HG03520 (cell line): Measurements from ENCODE around the gene ZNF442.
"Not testable (repeated sequence)": the region's sequence is repeated elsewhere in the genome, so short reads cannot be mapped to it uniquely, and the experiment has no call there.

Experiments
- ATAC-seq: cut with Tn5 transposase; IDR thresholded peaks from one replicate; pipeline ENCODE4 v1.9.1; 2021; ENCODE audit warnings: mild to moderate bottlenecking, moderate library complexity; ENCODE audit not compliant: unreplicated experiment

The ZNF442 gene

DNA sequence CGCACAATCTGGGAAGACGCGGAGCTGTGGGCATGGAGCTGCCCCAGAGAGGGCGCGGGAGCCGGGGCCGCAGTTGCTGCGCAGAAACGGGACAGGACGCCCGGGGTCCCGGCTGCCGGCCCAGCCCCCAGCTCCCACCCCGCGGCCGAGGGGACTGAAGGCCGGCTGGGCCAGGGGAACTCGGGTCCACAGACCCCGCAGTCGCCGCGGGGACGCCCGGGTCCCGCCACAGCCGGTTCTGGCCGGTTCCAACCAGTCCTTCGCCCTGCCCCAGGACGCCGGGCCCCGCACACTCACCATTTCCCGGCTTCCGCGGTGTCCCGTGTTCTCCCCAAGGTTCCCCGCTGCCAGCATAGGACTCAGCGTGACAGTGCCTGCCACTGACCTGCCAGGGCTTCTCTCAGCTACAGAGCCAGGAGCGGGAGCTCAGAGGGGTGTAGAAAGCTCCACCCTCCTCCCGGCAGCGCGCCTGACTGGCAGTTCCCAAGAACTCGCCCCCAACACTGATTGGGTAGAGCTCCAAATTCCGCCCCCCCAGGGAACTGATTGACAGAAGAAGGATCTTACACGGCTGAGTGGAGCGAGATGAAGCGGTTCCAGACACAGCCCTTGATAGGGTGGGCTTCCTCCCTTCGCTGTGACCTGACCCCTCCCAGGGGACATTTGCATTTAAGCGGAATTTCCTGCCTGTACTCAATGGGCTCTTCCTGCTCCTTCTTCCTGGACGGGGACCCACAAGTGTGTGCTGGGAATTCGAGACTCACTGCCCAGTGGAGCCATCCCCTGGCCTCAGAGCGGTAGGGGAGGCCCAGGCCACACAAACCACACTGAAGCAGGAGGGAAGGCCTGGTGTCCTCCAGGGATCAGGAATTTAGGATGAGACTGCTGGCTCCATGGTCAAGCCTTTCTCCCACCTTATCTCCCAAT is at the start of gene ZNF442:
Gene ZNF442, minus strand, starts transcription at position 448 of the 927 bp plus-strand sequence. CDS start 2,052 bp downstream, outside the sequence.
- peak; percentile 84 for ATAC-seq

DNA sequence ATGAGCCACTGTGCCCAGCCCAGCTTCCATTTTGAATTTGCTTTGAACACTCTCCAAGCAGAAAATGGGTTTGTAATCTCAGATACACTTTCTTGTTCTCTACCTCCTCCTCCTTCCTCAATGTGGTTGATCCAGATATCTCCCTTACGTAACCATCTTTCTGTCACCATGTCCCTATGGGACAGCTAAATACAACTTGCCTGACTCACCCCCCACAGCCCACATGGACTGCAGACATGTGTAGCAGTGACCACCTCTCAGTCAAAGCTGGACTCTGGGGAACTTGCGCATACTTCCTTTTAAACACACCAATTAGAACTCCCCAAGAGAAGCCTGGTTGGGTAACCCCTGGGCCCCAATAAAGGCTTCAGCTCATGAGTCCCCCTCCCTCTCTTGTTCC is 46.4 kb upstream of the ZNF442 start:
- ATAC-seq = no peak

DNA sequence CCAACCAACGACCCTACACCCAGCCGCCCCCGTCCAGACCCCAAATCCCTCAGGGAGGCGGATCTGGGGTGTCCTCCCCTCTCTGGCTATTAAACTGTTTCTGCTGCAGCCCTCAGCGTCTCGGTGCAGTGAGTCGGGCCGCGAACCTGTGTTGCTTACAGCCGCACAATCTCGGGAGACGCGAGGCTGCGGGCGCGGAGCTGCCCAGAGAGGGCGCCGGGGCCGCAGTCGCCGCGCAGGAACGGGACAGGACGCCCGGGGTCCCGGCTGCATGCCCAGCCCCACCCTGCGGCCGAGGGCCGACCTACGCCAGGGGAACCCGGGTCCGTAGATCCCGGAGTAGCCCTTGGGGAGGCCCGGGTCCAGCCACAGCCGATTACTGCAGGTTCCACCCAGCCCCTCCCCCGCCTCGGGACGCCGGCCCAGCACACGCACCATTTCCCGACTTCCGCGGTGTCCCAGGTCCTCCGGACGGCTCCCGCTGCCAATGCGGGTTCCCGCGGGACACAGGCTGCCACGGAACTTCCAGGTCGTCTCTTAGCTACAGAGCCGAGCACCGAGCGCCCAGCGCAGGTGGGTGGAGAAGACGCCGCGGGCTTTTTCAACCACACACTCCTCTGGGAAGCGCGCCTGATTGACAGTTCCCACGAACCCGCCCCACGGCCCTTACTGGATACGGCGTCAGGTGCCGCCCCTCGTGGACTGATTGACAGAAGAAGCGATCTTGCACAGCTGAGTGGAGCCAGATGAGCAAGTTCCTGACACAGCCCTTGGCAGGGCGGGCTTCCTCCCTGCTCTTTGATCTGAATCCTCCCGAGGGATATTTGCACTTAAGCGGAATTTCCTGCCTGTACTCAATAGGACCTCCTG is 35.4 kb upstream of the ZNF442 start, which contains the start of gene ZNF799:
Gene ZNF799, minus strand, starts transcription at position 639 of the 870 bp plus-strand sequence. Its CDS starts 201 bp downstream, at position 438.
- peak; percentile 70 for ATAC-seq

DNA sequence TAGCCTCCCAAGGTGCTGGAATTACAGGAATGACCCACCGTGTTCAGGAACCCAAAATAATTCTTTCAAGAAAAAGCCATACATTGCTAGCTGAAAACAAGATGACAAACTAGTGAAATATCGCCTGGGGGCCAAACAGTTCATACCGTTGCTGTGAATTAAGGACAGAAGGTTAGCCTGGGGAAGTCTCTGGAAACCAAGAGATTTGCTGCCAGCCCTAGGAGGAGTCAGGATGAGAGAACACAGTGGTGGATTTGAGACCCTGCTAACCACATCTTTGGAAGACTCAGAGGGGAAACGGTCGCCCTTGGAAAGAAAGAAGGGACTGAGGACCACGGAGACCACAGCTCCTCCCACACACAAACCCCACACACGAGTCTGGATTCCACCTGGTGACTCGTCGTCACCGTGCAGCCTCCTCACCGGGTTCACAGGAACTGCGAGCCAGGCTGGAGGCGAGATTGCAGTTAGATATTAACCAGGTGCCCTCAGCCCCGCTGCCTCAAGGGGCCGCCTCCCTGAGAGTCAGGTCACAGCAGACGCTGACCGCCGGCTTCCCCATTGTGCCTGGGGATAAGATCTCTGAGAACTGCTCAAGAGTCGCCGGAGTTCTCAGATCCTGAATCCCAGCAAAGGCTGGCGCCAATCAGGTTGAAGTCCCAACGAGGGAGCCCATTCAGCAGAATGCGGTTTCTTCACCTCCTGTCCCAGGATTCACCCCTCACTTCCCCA is 34.6 kb upstream of the ZNF442 start:
- peak; percentile 31 for ATAC-seq

DNA sequence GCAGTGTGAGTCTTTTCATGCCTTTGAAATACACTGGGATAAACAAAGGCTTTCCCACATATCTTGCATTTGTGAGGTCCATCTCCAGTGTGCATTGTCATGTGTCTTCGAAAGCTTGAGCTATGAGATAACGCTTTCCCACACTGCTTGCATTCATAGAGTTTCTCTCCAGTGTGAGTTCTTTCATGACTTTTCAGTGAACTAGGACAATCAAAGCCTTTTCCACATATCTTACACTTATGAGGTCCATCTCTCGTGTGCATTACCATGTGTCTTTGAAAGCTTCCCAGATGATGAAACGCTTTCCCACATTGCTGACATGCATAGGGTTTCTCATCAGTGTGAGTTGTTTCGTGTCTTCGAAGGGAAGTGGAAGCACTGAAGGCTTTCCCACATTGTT is 25.7 kb upstream of the ZNF442 start:
- ATAC-seq = not testable (repeated sequence)

DNA sequence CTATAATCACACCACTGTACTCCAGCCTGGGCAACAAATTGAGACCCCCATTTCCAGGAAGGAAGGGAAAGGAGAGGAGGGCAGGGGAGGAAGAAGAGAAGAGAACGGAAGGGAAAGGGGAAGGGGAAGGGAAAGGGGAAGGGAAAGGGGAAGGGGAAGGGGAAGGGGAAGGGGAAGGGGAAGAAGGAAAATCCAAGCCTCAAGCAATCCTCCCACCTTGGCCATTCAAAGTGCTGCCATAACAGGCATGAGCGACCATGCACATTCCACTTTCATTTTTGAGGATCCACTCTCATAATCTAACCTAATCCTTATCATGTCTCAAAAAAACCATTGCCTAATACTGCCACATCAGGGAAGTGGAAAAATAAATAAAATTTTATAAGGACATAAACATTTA is 20.9 kb upstream of the ZNF442 start:
- ATAC-seq = not testable (repeated sequence)

DNA sequence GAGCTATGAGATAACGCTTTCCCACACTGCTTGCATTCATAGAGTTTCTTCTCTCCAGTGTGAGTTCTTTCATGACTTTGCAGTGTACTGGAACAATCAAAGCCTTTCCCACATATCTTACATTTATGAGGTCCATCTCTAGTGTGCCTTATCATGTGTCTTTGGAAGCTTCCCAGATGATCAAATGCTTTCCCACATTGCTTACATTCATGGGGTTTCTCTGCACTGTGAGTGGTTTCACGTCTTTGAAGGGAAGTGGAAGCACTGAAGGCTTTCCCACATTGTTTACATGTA is 14.9 kb upstream of the ZNF442 start:
- ATAC-seq = no peak

DNA sequence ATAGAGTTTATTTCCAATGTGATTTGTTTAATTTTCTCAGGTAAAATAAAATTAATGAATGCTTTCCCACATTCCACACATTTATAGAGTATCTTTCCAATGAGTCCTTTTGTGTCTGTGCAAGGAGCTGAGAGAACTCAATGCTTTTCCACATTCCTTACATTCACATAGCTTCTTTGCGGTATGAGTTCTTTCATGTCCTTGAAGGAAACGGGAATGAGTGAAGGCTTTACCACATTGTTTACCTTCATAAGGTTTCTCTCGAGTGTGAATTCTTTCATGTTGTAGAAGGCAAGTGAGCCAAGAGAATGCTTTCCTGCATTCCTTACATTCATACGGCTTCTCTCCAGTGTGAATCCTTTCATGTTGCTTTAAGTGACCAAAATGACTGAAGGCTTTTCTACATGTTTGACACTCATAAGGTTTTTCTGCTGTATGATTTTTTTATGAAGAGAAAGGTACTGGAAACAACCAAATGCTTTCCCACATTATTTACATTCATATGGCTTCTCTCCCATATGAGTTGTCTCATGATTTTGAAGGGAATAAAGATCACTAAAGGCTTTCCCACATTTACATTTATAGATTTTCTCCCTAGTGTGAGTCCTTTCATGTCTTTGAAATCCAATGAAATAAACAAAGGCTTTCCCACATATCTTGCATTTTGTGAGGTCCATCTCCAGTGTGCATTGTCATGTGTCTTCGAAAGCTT is 14.4 kb upstream of the ZNF442 start:
- no peak for ATAC-seq

DNA sequence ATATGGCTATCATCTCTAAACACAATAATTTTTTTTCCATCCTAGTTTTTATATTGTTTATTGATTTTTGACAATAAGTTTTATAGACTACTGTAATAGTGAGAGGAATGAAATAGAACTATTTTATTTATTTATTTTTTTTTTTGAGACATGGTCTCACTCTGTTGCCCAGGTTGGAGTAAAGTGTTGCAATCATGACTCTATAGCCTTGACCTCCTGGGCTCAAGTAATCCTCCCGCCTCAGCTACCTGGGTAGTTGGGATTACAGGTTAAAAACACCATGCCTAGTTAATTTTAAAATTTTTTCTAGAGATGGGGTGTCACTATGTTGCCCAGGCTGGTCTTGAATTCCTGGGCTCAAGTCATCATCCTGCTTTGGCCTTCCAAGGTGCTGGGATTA is 8.5 kb upstream of the ZNF442 start:
- no peak for ATAC-seq

DNA sequence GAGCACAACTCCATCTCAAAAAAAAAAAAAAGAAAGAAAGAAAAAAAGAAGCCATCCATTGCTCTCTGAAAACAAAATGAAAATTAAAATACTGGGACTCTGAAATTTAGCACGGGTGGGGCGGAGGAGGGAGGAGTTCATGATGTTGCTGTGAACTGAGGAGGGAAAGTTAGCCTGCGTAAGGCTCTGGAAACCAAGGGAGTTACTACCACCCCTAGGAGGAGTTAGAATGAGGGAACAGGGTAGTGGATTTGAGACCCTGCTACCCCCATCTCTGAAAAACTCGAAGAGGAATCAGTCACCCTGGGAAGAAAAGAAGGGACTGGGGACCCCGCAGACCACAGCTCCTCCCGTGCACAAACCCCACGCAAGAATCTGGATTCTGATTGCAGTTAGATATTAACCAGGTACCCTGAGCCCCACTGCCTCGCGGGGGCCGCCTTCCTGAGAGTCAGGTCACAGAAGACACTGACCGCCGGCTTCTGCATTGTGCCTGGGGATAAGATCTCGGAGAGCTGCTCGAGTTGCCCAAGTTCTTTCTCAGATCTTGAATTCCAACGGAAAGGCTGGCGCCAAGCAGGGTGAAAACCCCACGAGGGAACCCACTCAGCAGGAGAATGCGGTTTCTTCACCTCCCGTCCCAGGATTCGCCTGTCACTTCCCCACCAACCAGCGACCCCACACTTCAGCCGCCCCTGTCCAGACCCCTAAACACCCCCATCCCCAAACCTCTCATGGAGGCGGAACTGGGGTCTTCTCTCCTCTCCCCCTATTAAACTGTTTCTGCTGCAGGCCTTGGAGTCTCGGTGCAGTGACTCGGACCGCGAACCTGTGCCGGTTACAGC is 870 bp downstream of the ZNF442 start:
- ATAC-seq = no peak

DNA sequence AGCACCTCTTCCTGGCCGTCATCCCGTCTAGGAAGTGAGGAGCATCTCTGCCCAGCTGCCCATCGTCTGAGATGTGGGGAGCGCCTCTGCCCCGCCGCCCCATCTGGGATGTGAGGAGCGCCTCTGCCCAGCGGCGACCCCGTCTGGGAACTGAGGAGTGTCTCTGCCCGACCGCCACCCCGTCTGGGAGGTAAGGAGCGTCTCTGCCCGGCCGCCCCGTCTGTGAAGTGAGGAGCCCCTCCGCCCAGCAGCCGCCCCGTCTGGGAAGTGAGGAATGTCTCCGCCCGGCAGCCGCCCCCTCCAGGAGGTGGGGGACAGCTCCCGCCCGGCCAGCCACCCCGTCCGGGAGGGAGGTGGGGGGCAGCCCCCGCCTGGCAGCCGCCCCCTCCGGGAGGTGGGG is 3.2 kb downstream of the ZNF442 start:
- not testable (repeated sequence) for ATAC-seq

DNA sequence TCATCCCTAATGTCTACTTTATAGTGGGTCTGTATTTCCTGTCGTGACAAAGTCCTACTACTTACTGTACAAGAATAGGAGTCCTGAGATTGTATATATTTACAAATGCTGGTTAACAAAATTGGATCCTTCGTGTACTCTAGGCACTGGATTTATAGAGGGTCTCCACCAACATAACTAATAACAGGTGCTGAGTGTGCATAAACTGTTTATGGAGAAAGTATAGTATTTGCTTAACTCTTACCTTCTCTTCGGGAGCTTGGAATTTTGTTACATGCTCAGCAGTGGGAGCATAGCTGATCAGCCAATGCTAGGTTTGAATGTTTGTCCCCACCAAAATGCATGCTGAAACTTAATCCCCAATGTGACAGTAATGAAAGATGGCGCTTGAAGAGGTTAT is 12.1 kb downstream of the ZNF442 start:
- no peak for ATAC-seq

DNA sequence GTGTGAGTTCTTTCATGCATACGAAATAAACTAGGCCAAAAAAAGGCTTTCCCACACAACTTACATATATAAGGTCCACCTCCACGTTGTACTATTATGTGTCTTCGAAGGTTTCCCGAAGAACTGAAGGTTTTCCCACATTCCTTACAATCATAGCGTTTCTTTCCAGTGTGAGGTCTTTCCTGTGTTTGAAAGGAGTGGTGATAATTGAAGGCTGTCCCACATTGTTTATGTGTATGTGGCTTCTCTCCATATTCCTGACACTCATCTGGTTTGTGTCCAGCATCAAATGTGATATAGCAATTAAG is 14.6 kb downstream of the ZNF442 start:
- ATAC-seq = no peak

DNA sequence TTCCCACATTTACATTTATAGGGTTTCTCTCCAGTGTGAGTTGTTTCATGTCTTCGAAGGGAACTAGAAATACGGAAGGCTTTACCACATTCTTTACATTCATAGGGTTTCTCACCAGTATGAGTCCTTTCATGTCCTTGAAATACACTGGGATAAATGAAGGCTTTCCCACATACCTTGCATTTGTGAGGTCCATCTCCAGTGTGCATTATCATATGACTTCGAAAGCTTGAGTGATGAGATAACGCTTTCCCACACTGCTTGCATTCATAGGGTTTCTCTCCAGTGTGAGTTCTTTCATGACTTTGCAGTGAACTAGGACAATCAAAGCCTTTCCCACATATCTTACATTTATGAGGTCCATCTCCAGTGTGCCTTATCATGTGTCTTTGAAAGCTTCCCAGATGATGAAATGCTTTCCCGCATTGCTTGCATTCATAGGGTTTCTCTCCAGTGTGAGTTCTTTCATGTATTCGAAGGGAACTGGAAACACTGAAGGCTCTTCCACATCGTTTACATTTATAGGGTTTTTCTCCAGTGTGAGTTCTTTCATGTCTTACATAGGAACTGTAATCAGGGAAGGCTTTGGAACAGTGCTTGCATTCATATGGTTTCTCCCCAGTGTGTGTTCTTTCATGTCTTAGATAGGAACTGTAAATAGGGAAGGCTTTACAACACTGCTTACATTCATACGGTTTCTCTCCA is 15.1 kb downstream of the ZNF442 start:
- ATAC-seq = no peak

DNA sequence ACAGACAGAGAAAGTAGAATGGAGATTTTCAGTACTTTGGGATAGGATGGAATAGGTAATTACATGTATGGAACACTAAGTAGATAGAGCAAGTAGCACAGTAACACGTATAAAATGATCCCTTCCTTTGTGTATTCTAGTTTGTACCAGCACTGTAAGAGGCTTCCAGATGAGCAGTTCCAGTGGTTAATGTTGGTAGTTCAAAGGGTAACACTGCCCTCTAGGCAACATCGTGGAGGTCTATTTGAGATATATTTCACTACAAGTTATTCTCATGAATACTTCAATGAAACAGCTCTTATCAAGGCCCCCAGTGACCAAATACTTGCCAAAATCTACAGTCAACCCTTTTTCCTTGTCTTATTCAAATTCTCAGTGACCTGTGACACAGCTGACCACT is 18.6 kb downstream of the ZNF442 start:
- ATAC-seq = no peak

DNA sequence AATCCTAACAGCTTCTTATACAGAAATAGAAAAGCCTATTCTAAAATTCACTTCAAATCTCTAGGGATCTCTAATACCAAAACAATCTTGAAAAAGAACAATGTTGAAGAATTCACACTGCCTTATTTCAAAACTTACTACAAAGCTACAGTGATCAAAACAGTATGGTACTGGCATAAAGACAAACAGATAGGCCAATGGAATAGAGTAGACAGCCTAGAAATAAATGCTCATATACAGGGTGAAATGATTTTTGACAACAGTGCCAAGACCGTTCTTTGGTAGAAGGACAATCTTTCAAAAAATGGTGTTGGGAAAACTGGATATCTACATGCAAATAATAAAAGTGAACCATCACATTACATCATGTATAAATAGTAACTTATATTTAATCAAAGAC is 20.3 kb downstream of the ZNF442 start:
- ATAC-seq = no peak

DNA sequence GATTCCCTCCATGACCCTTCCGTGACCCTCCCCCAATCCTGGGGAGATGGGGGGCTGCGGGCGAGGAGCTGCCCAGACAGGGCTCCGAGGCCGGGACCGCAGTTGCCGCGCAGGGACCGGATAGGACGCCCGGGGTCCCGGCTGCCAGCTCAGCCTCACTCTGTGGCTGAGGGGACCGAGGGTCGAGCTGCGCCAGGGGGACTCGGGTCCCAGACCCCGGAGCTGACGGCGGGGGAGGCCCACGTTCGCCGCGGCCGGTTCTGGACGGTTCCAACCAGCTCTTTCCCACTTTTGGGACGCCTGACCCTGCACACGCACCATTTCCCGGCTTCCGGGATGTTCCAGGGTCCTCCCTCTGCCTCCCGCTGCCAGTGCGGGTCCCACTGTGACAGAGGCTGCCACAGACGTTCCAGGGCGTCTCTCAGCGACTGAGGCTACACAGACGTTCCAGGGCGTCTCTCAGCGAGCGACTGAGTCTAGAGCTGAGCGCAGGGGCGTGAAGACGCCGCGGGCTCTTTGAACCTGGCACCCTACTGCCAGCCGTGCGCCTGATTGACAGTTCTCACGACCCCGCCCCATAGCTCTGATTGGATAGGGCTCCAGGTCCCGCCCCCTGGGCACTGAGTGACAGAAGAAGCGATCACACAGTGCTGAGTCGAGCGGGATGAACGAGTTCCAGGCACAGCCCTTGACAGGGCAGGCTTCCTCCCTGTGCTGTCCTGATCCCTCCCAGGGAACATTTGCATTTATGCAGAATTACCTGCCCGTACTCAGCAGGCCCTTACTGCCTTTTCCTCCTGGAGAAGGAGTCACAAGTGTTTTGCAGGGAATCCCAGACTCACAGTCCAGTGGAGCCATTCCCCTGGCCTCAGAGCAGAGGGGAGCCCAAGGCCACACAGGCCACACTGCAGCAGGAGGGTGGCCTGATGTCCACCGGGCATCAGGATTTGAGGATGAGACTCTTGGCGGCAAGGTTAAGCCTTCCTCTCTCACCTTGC is 32.0 kb downstream of the ZNF442 start, which contains the start of gene ZNF563:
Gene ZNF563, minus strand, starts transcription at position 472 of the 998 bp plus-strand sequence. Its CDS starts 151 bp downstream, at position 321.
- ATAC-seq = peak; percentile 88
